Prostate gland (tissue), 2 donors: ENCODE data around the gene TMEM233. TPM values are rescaled to one million over a fixed set of nuclear protein-coding genes. Genes with fewer than 3 reads are reported as not detected.

ENCODE experiments used
- DNase-seq: peaks from one replicate; pipeline ENCODE4 v3.0.0-alpha.2; 2019; ENCODE audit warnings: low spot score
- H3K27ac ChIP-seq, 2 donors: fragments of 200-600 bp; sonication (generic); 2 replicates each; pipeline ENCODE4 v1.5.1; 2017 to 2019
- H3K27me3 ChIP-seq: fragments of 200-600 bp; sonication (generic); replicated peaks from 2 replicates; pipeline ENCODE4 v1.5.1; 2019; ENCODE audit not compliant: insufficient read depth
- H3K36me3 ChIP-seq, 2 donors: fragments of 200-600 bp; sonication (generic); 1 replicate in 1 of 2; 2 replicates in 1 of 2; pipeline versions ENCODE4 v1.5.1 to v1.8.1; 2017 to 2019
- H3K4me1 ChIP-seq: fragments of 200-600 bp; sonication (generic); replicated peaks from 2 replicates; pipeline ENCODE4 v1.5.1; 2019
- H3K4me3 ChIP-seq, 2 donors: fragments of 200-600 bp; sonication (generic); 2 replicates each; pipeline ENCODE4 v1.5.1; 2017 to 2019
- H3K9me3 ChIP-seq: fragments of 200-600 bp; sonication (generic); 2 replicates; pipeline ENCODE4 v1.5.1; 2017
- POLR2A ChIP-seq: fragments of 450-650 bp; IDR thresholded peaks from one replicate; pipeline ENCODE4 v1.6.1; 2016; ENCODE audit warnings: antibody characterized with exemption, mild to moderate bottlenecking
- POLR2AphosphoS5 ChIP-seq: sonication (generic); formaldehyde crosslinking; IDR thresholded peaks from one replicate; pipeline ENCODE4 v1.6.1; 2017; ENCODE audit warnings: antibody characterized with exemption
- WGBS: methylation state at CpG from one replicate; pipeline ENCODE4 v1.1.5; 2018; 5-methylcytosine and 5-hydroxymethylcytosine counted together
- intact Hi-C: fragments of 100-400 bp; cut with DNase I; formaldehyde crosslinking; loops from one replicate; pipeline ENCODE4 v1.14.2; 2022
- total RNA-seq, 2 donors: library from RNA; depleted of rRNA; stranded (reverse); fragments of >200 nt; gene quantifications; one replicate each; pipeline ENCODE4 v1.1.0, GENCODE V29; 2016
- TF ChIP-seq, protein P1 (sequence below), 4 experiments: fragments of 200-600 bp in 2 of 4; fragments of 450-650 bp in 2 of 4; sonication (generic) in 2 of 4; IDR thresholded peaks; 1 replicate in 3 of 4; 2 replicates in 1 of 4; pipeline ENCODE4 v1.5.1; 2016 to 2019; ENCODE audit warnings: antibody characterized with exemption in 4 of 4, mild to moderate bottlenecking in 2 of 4, moderate library complexity in 2 of 4

TMEM233 gene
- total RNA-seq, 2 donors from 2014 or later: 0.18 TPM; not detected in 1

GRCh38 chr12:119669744-119670472 is 76.3 kb downstream of the TMEM233 start:
- Histone ChIP-seq H3K36me3 (peaks cover 0 to 10% of the 10 kb centered on the region in 2 donors), H3K4me3 (no peak overlapping the region), H3K27ac (peak overlapping the region; percentile 54 to 63), H3K9me3 (no peaks in the 10 kb centered on the region), H3K27me3 (no peaks in the 10 kb centered on the region), H3K4me1 (no peaks in the 10 kb centered on the region)
- peak; percentile 56 for DNase-seq
- intact Hi-C loops: no loop called here
- 41% methylated on average over 11 of the region's 11 CpGs for WGBS
- TF ChIP-seq POLR2AphosphoS5: peak; percentile 72
- TF ChIP-seq, protein P1, sequence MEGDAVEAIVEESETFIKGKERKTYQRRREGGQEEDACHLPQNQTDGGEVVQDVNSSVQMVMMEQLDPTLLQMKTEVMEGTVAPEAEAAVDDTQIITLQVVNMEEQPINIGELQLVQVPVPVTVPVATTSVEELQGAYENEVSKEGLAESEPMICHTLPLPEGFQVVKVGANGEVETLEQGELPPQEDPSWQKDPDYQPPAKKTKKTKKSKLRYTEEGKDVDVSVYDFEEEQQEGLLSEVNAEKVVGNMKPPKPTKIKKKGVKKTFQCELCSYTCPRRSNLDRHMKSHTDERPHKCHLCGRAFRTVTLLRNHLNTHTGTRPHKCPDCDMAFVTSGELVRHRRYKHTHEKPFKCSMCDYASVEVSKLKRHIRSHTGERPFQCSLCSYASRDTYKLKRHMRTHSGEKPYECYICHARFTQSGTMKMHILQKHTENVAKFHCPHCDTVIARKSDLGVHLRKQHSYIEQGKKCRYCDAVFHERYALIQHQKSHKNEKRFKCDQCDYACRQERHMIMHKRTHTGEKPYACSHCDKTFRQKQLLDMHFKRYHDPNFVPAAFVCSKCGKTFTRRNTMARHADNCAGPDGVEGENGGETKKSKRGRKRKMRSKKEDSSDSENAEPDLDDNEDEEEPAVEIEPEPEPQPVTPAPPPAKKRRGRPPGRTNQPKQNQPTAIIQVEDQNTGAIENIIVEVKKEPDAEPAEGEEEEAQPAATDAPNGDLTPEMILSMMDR (IDR thresholded peaks at IDR 0.05): no peak

- 68% methylated on average over 3 of the region's 3 CpGs for WGBS
- Histone ChIP-seq H3K4me3 (no peak overlapping the region), H3K36me3 (peaks cover 0 to 17% of the 10 kb centered on the region in 2 donors), H3K27ac (no peak overlapping the region), H3K9me3 (no peaks in the 10 kb centered on the region), H3K4me1 (no peaks in the 10 kb centered on the region), H3K27me3 (no peaks in the 10 kb centered on the region)
- DNase-seq: no peak
- intact Hi-C loops: no loop called here
- TF ChIP-seq, protein P1 (IDR thresholded peaks at IDR 0.05): no peak
- TF ChIP-seq POLR2A: no peak
- TF ChIP-seq POLR2AphosphoS5: no peak
Measured at GRCh38 chr12:119671070-119671469, 77.5 kb downstream of the TMEM233 start.

DNA sequence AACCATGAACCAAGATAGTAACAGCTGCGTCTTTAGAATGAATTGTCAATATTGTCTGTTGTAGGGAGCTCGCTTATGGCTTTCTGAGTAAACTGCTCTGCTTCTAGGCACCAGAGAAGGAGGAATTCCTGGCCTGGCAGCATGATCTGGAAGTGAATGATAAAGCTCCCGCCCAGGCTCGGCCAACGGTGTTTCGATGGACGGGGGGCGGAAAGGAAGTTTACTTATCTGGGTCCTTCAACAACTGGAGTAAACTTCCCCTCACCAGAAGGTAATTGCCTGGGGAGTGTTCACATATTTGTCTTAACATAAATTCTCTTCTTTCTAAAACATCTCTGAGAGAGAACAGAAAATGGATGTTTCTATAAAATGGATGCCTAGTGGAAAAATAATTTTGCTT is 78.6 kb downstream of the TMEM233 start:
- DNase-seq: no peak
- TF ChIP-seq, protein P1 (IDR thresholded peaks at IDR 0.05): no peak
- TF ChIP-seq POLR2A: no peak
- TF ChIP-seq POLR2AphosphoS5: no peak
- Histone ChIP-seq H3K9me3 (no peaks in the 10 kb centered on the region), H3K4me3 (no peak overlapping the region), H3K36me3 (peaks cover 10 to 27% of the 10 kb centered on the region in 2 donors), H3K27me3 (no peaks in the 10 kb centered on the region), H3K4me1 (no peaks in the 10 kb centered on the region), H3K27ac (no peak overlapping the region)
- intact Hi-C loops: no loop called here
- WGBS: 88% methylated on average over 8 of the region's 8 CpGs

- intact Hi-C loops: no loop called here
- no peak overlapping the region for H3K27ac ChIP-seq
- H3K36me3 ChIP-seq: peaks cover 12 to 38% of the 10 kb centered on the region in 2 donors
- no peak overlapping the region for H3K4me3 ChIP-seq
- WGBS: 61% methylated on average over 7 of the region's 7 CpGs
- no peaks in the 10 kb centered on the region for H3K9me3 ChIP-seq
- TF ChIP-seq, protein P1 (IDR thresholded peaks at IDR 0.05): no peak
- peak; percentile 36 for TF ChIP-seq POLR2AphosphoS5
- H3K4me1 ChIP-seq: no peaks in the 10 kb centered on the region
- DNase-seq: no peak
- H3K27me3 ChIP-seq: no peaks in the 10 kb centered on the region
Measured at GRCh38 chr12:119673634-119674033, 80.1 kb downstream of the TMEM233 start.

DNA sequence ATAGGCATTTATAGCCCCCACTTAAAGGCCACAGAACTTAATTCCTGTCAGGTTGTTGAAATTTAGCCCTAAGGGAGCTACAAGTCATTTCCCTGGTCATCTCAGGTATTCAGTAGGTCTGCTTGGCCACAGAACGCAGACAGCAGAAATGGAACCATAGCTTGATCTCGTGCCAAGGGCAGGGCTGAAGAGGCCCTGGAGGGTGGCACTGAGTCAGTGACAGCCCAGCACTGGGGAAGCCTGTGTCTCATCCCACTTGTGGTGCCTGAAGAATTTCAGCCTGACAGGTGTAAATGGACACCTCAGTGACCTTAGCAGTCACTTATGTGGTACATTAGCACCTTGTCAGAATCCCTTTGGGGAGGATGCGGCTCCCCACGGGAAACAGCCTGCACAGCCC is 81.0 kb downstream of the TMEM233 start:
- no peak for TF ChIP-seq POLR2A
- TF ChIP-seq POLR2AphosphoS5: no peak
- TF ChIP-seq, protein P1 (IDR thresholded peaks at IDR 0.05): no peak
- H3K27ac ChIP-seq: peak overlapping the region in 1 of 2 donors; percentile 7
- no peaks in the 10 kb centered on the region for H3K9me3 ChIP-seq
- WGBS: 92% methylated on average over 4 of the region's 4 CpGs
- H3K36me3 ChIP-seq: peaks cover 12 to 44% of the 10 kb centered on the region in 2 donors
- H3K27me3 ChIP-seq: no peaks in the 10 kb centered on the region
- intact Hi-C loops: no loop called here
- no peak overlapping the region for H3K4me3 ChIP-seq
- H3K4me1 ChIP-seq: no peaks in the 10 kb centered on the region
- no peak for DNase-seq
